22Rv1 (cell line): ENCODE results near the gene SAMD4A.

Experiments
- H3K27ac ChIP-seq: fragments of 450-650 bp; 2 replicates; pipeline ENCODE4 v1.5.1; 2017
- CTCF ChIP-seq: fragments of 450-650 bp; IDR thresholded peaks from 2 replicates; pipeline ENCODE4 v1.5.1; 2017; ENCODE audit warnings: mild to moderate bottlenecking
- ZFX ChIP-seq: fragments of 450-650 bp; IDR thresholded peaks from 2 replicates; pipeline ENCODE4 v1.6.1; 2017; ENCODE audit warnings: antibody characterized with exemption, borderline replicate concordance

The SAMD4A gene

GRCh38 chr14:54837508-54838149 is 270.7 kb downstream of the SAMD4A start:
- H3K27ac ChIP-seq = no peak overlapping the region
- TF ChIP-seq ZFX (no peak), CTCF (no peak)

- TF ChIP-seq CTCF (no peak), ZFX (no peak)
- H3K27ac ChIP-seq = no peak overlapping the region
Observed at GRCh38 chr14:54838931-54839512, 272.1 kb downstream of the SAMD4A start.

- no peak overlapping the region for H3K27ac ChIP-seq
- no peak for TF ChIP-seq CTCF
- no peak for TF ChIP-seq ZFX
Observed at GRCh38 chr14:54839701-54840119, 272.8 kb downstream of the SAMD4A start.

GRCh38 chr14:54840336-54840735 is 273.4 kb downstream of the SAMD4A start:
- H3K27ac ChIP-seq = no peak overlapping the region
- TF ChIP-seq ZFX = no peak
- TF ChIP-seq CTCF = no peak

- no peak for TF ChIP-seq CTCF
- no peak for TF ChIP-seq ZFX
- H3K27ac ChIP-seq = no peak overlapping the region
Observed at GRCh38 chr14:54840798-54841197, 273.9 kb downstream of the SAMD4A start.
